ENCODE measurements around the gene GIPC2. TPM values are rescaled to one million over a fixed set of nuclear protein-coding genes. Genes with fewer than 3 reads are reported as not detected.

The GIPC2 gene
- total and polyA plus RNA-seq, 9 of the 15 experiments (the other 6 are each of a cell fraction or from before 2014, with no cell fraction given) = 0.01 to 0.05 (median 0.04) TPM; not detected in 3

- 0% methylated on average over 2 of the region's 2 CpGs for WGBS (ENCODE audit: insufficient coverage, low coverage, missing lambda C conversion rate)
Measured at GRCh38 chr1:78070210-78070609, 24.4 kb downstream of the GIPC2 start.

DNA sequence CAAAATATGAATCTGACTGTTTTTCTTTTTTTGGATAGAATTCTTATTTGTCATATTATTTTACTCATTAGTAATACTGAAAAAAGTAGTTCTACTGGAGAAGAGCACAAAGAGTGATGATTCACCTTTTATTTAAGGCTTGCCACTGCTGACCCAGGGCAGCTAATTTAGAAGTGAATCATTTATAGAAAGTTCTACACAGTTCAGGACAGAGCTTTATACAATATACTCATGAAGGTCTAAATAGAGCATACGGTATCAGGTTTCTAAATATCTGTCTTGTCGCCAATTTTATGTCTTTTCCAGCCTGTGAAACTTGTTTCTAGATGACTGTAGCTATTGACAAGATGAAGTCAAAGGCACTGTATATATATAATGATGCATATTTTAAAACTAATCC is 25.0 kb downstream of the GIPC2 start:
- in situ Hi-C loops (cut with MboI) (no loop called here), intact Hi-C loops (cut with micrococcal nuclease) (no loop called here)
- Histone ChIP-seq H3K36me3 (ENCODE audit: control insufficient read depth, insufficient read depth, low read length) (no peaks in the 10 kb centered on the region), H3K9me1 (ENCODE audit: control insufficient read depth, insufficient read depth, low read length) (no peaks in the 10 kb centered on the region), H3K27me3 (ENCODE audit: control insufficient read depth in 2 of 2, insufficient read depth in 2 of 2, low read length in 2 of 2) (peaks cover 0 to 6% of the 10 kb centered on the region in 2 experiments; a peak in 2 of 5 replicates), H2AFZ (ENCODE audit: low read depth, low read length) (no peak overlapping the region), H3K9ac (ENCODE audit: insufficient read depth in 1 of 2, low read depth in 2 of 2, low read length in 2 of 2) (no peak overlapping the region), H4K20me1 (replicated peaks; ENCODE audit: control insufficient read depth, insufficient read depth, low read length) (no peaks in the 10 kb centered on the region), H3K9me3 (replicated peaks; ENCODE audit: control insufficient read depth, insufficient read depth, low read depth, low read length) (no peaks in the 10 kb centered on the region), H3K4me3 (no peak overlapping the region), H3K4me2 (ENCODE audit: insufficient read depth, low read length) (no peak overlapping the region), H3K4me1 (replicated peaks in 1 of 2; ENCODE audit: control insufficient read depth in 2 of 2, insufficient read depth in 2 of 2, low read length in 2 of 2) (no peaks in the 10 kb centered on the region), H3K27ac (ENCODE audit: extremely low read depth, low read depth, low read length) (no peak overlapping the region), H3K79me2 (ENCODE audit: control insufficient read depth, insufficient read depth, low read length) (no peaks in the 10 kb centered on the region)
- ChIA-PET CTCF (ENCODE audit: low intra/inter-chr PET ratio) (no interaction called here), POLR2A (interaction anchor here (0.7 kb wide), 1 partner anchor 20 kb away, joined by 5 read pairs; no protein-coding TSS in a partner anchor)
- 0% methylated on average over 2 of the region's 2 CpGs for WGBS (ENCODE audit: insufficient coverage, low coverage, missing lambda C conversion rate)
- no TSS peak for BruUV-seq (replicated peaks)
- DNase-seq (ENCODE audit: extremely low read depth in 1 of 4, low spot score in 3 of 4) = no peak
- no peak for ATAC-seq
- FAIRE-seq = no peak
- TF ChIP-seq HDAC2 (IDR thresholded peaks at IDR 0.05) = no peak
- no peak for TF ChIP-seq ZNF655 (CRISPR knock-in tag; IDR thresholded peaks at IDR 0.05)
- no peak for TF ChIP-seq ZFP30 (CRISPR knock-in tag; IDR thresholded peaks at IDR 0.05; ENCODE audit: borderline replicate concordance)
- no peak for TF ChIP-seq CBX1 (IDR thresholded peaks at IDR 0.05; ENCODE audit: low read depth)
- no peak for TF ChIP-seq BRF1 (IDR thresholded peaks at IDR 0.05; ENCODE audit: borderline replicate concordance, extremely low read depth, insufficient read length)
- no peak for TF ChIP-seq ZNF445 (CRISPR knock-in tag; IDR thresholded peaks at IDR 0.05; ENCODE audit: low read depth)
- no peak for TF ChIP-seq ERF (CRISPR knock-in tag; IDR thresholded peaks at IDR 0.05)
- no peak for TF ChIP-seq ZNF696 (CRISPR knock-in tag; conservative IDR thresholded peaks at IDR 0.05)

More at GRCh38 chr1:78070210-78070609, 24.4 kb downstream of the GIPC2 start:
- H3K4me3 ChIP-seq = no peak overlapping the region
- ATAC-seq = no peak
- FAIRE-seq = no peak
- TF ChIP-seq, protein P1, sequence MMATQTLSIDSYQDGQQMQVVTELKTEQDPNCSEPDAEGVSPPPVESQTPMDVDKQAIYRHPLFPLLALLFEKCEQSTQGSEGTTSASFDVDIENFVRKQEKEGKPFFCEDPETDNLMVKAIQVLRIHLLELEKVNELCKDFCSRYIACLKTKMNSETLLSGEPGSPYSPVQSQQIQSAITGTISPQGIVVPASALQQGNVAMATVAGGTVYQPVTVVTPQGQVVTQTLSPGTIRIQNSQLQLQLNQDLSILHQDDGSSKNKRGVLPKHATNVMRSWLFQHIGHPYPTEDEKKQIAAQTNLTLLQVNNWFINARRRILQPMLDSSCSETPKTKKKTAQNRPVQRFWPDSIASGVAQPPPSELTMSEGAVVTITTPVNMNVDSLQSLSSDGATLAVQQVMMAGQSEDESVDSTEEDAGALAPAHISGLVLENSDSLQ (IDR thresholded peaks at IDR 0.05) = 0 out of 2 replicates have a peak, but pooled peaks have one; percentile 19
- TF ChIP-seq CHD1 (IDR thresholded peaks at IDR 0.05; ENCODE audit: low read length) (no peak), TAF1 (IDR thresholded peaks at IDR 0.05; ENCODE audit: control insufficient read depth, extremely low read depth, insufficient read depth, low read length, severe bottlenecking) (no peak), NR2C2 (CRISPR knock-in tag; IDR thresholded peaks at IDR 0.05) (no peak), NR2C2 (tag; IDR thresholded peaks at IDR 0.05) (no peak), MAFK (IDR thresholded peaks at IDR 0.05; ENCODE audit: low read length) (no peak)
- intact Hi-C loops (cut with micrococcal nuclease) (no loop called here), in situ Hi-C loops (cut with MboI) (no loop called here)
- H3K4me2 ChIP-seq (ENCODE audit: insufficient read depth, low read length) = no peak overlapping the region
- H3K9me3 ChIP-seq (replicated peaks; ENCODE audit: control insufficient read depth, insufficient read depth, low read depth, low read length) = no peaks in the 10 kb centered on the region
- no peaks in the 10 kb centered on the region for H3K4me1 ChIP-seq (replicated peaks in 1 of 2; ENCODE audit: control insufficient read depth in 2 of 2, insufficient read depth in 2 of 2, low read length in 2 of 2)
- H2AFZ ChIP-seq (ENCODE audit: low read depth, low read length) = no peak overlapping the region
- H3K27ac ChIP-seq (ENCODE audit: extremely low read depth, low read depth, low read length) = no peak overlapping the region
- peaks cover 0 to 6% of the 10 kb centered on the region in 2 experiments; a peak in 2 of 5 replicates for H3K27me3 ChIP-seq (ENCODE audit: control insufficient read depth in 2 of 2, insufficient read depth in 2 of 2, low read length in 2 of 2)
- no peaks in the 10 kb centered on the region for H3K9me1 ChIP-seq (ENCODE audit: control insufficient read depth, insufficient read depth, low read length)
- H4K20me1 ChIP-seq (replicated peaks; ENCODE audit: control insufficient read depth, insufficient read depth, low read length) = no peaks in the 10 kb centered on the region
- BruUV-seq (replicated peaks) = no TSS peak
- no peak overlapping the region for H3K9ac ChIP-seq (ENCODE audit: insufficient read depth in 1 of 2, low read depth in 2 of 2, low read length in 2 of 2)
- H3K79me2 ChIP-seq (ENCODE audit: control insufficient read depth, insufficient read depth, low read length) = no peaks in the 10 kb centered on the region
- H3K36me3 ChIP-seq (ENCODE audit: control insufficient read depth, insufficient read depth, low read length) = no peaks in the 10 kb centered on the region
- CTCF ChIA-PET (ENCODE audit: low intra/inter-chr PET ratio) = no interaction called here
- POLR2A ChIA-PET = interaction anchor here (0.6 kb wide), 1 partner anchor 66 kb away, joined by 3 read pairs; no protein-coding TSS in a partner anchor
- DNase-seq (ENCODE audit: extremely low read depth in 1 of 4, low spot score in 3 of 4) = no peak

Data from K562 (cell line).